AG09319 (cell line): Measurements from ENCODE around the gene TRPM6.

Source experiments
- DNase-seq: peaks from one replicate; pipeline ENCODE4 v3.0.0-alpha.2; 2010; ENCODE audit warnings: low read depth; ENCODE audit errors: extremely low read depth
- CTCF ChIP-seq: IDR thresholded peaks from 2 replicates; pipeline ENCODE4 v1.5.1; 2011; ENCODE audit warnings: low read depth, mild to moderate bottlenecking, inconsistent platforms, low read length, moderate library complexity

TRPM6 gene

GRCh38 chr9:74887041-74887980 is at the start of gene TRPM6:
TRPM6 (minus strand) TSS chr9:74887921; CDS start chr9:74887856, 65 bp downstream.
- TF ChIP-seq CTCF: no peak
- peak; percentile 47 for DNase-seq

GRCh38 chr9:74935008-74935407 is 47.3 kb upstream of the TRPM6 start:
- TF ChIP-seq CTCF: no peak
- DNase-seq: no peak

GRCh38 chr9:74921737-74922136 is 34.0 kb upstream of the TRPM6 start:
- no peak for DNase-seq
- TF ChIP-seq CTCF: no peak

- DNase-seq: no peak
- no peak for TF ChIP-seq CTCF
These were observed 33.4 kb upstream of the TRPM6 start for GRCh38 chr9:74920944-74921626.

GRCh38 chr9:74910036-74910435 is 22.3 kb upstream of the TRPM6 start:
- DNase-seq: no peak
- TF ChIP-seq CTCF: no peak

- no peak for TF ChIP-seq CTCF
- DNase-seq: no peak
These were observed 20.9 kb upstream of the TRPM6 start for GRCh38 chr9:74908665-74909064.

GRCh38 chr9:74907085-74907484 is 19.4 kb upstream of the TRPM6 start:
- TF ChIP-seq CTCF: no peak

More at GRCh38 chr9:74907085-74907484, 19.4 kb upstream of the TRPM6 start:
- DNase-seq: no peak
